Measurements from ENCODE around the gene TCOF1. TPM values are rescaled to one million over a fixed set of nuclear protein-coding genes. Genes with fewer than 3 reads are reported as not detected.

TCOF1 gene
- total RNA-seq, 4 donors from 2014 or later = 9.4 to 40.0 (median 20.1) TPM

DNA sequence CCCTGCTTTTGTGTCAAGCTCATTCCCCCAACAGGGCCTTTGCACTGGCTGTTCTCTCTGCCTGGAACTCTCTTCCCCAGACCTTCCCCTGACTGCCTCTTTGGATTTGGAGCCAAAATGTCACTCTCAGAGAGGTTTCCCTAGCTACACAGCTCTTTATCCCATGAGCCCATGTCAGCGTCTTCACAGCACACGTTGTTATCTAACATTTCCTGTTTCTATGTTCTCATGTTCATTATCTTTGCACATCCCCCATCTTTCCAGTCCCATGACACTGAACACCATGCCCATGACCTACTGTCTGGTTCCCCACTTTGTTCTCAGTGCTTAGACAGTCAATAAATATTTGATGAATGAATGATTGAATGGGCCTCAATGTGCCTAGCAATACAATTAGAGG is 28.5 kb upstream of the TCOF1 start:
- no peak overlapping the region for H3K4me3 ChIP-seq
- H3K36me3 ChIP-seq = no peaks in the 10 kb centered on the region
- TF ChIP-seq, protein P1, sequence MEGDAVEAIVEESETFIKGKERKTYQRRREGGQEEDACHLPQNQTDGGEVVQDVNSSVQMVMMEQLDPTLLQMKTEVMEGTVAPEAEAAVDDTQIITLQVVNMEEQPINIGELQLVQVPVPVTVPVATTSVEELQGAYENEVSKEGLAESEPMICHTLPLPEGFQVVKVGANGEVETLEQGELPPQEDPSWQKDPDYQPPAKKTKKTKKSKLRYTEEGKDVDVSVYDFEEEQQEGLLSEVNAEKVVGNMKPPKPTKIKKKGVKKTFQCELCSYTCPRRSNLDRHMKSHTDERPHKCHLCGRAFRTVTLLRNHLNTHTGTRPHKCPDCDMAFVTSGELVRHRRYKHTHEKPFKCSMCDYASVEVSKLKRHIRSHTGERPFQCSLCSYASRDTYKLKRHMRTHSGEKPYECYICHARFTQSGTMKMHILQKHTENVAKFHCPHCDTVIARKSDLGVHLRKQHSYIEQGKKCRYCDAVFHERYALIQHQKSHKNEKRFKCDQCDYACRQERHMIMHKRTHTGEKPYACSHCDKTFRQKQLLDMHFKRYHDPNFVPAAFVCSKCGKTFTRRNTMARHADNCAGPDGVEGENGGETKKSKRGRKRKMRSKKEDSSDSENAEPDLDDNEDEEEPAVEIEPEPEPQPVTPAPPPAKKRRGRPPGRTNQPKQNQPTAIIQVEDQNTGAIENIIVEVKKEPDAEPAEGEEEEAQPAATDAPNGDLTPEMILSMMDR (IDR thresholded peaks at IDR 0.05) = no peak
- TF ChIP-seq POLR2A (IDR thresholded peaks at IDR 0.05) = no peak
- DNase-seq = no peak
- no peaks in the 10 kb centered on the region for H3K9me3 ChIP-seq
- no peak overlapping the region for H3K27ac ChIP-seq
- no peaks in the 10 kb centered on the region for H3K4me1 ChIP-seq
- intact Hi-C loops (cut with DNase I; ENCODE audit: low total_unique reads) = no loop called here
- no peaks in the 10 kb centered on the region for H3K27me3 ChIP-seq

DNA sequence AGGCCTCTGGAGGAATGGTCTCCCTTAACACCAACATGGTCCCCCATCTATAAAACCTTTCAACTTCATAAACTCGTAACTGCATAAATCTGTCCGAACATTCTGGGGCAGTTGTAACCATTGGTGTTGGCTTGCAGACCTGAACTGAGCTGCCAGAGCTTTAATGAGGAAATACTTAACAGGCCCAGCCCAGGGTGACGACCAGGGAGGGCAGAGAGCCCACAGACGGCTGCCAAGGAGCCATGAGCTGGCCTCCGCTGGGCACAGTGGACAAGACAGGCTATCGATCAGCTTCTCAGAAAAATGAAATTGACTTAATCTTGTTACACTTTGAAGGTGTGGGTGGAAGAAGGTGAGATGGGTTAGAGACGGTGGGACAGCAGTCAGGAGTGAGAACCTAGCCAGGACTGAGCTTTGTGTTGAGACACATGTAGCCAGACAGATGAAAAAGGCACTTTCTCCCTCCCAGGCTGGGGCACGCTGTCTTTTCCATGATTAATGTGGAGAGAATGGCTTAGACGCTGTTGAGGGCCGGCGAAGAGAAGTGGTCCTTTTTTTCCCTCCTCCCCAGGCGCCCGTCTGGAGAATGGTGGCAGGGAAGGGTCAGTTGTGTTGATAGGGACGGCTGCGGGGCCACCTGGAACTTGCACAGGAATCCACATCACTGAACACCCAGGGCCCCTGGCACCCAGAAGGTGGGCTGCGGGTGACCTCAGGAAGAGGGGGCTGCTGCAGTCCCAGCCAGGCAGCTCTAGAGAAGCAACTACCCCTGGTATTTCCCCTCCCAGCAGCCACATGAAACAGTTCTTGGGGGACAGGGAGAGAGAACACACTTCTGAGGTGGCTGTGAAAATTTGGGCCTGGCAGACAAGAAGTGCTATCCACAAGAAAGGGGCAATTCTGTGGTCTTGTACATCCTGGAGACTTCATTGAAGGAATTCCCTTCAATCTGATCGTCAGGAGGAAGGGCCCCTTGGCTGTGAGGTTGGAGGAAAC is 27.3 kb upstream of the TCOF1 start:
- Histone ChIP-seq H3K27ac (no peak overlapping the region), H3K9me3 (no peaks in the 10 kb centered on the region), H3K36me3 (no peaks in the 10 kb centered on the region), H3K27me3 (no peaks in the 10 kb centered on the region), H3K4me1 (no peaks in the 10 kb centered on the region), H3K4me3 (no peak overlapping the region)
- no peak for TF ChIP-seq POLR2A (IDR thresholded peaks at IDR 0.05)
- TF ChIP-seq, protein P1 (IDR thresholded peaks at IDR 0.05) = no peak
- intact Hi-C loops (cut with DNase I; ENCODE audit: low total_unique reads) = no loop called here
- no peak for DNase-seq

DNA sequence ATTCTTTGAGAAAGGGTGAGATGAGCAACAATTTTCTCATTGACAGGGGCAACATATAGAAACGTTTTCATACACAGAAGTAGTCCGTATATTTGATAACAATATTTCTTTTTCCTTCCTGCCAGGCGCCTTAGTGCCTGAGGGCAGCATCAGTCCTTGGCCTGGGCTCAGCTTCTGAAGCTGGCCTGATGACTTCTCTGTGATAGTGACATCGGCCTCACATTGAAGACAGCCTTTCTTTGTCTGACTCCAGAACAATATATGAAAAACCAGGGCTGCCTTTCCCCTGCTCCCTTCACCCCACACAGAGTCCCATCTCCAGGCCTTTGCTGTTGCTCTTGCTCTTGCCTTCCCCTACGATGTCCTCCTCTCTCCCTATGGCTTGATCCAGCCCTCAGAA is 24.1 kb upstream of the TCOF1 start:
- H3K36me3 ChIP-seq = no peaks in the 10 kb centered on the region
- H3K27ac ChIP-seq = no peak overlapping the region
- H3K4me3 ChIP-seq = no peak overlapping the region
- intact Hi-C loops (cut with DNase I; ENCODE audit: low total_unique reads) = no loop called here
- TF ChIP-seq, protein P1 (IDR thresholded peaks at IDR 0.05) = no peak
- no peak for TF ChIP-seq POLR2A (IDR thresholded peaks at IDR 0.05)
- no peaks in the 10 kb centered on the region for H3K4me1 ChIP-seq
- no peaks in the 10 kb centered on the region for H3K27me3 ChIP-seq
- no peaks in the 10 kb centered on the region for H3K9me3 ChIP-seq
- DNase-seq = no peak

DNA sequence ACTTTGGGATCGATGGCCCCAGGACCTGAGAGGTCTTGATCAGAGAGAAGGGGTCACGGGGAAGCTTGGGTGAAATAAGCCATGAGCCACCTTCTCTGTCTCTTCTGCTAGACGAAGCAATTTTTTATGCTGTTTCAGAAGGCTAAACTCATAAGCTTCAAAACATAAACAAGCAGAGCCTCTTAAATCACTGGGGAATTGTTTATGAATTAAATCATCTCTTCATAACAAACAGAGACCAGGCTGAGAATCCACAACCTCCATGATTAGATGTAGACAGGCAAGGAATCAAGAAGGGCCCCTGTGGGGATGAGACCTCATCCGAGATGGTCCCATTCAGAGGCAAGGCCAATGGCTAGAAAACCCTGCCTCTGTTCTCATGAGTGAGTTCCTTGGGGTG is 21.7 kb upstream of the TCOF1 start:
- Histone ChIP-seq H3K4me1 (no peaks in the 10 kb centered on the region), H3K36me3 (no peaks in the 10 kb centered on the region), H3K27me3 (no peaks in the 10 kb centered on the region), H3K9me3 (no peaks in the 10 kb centered on the region), H3K27ac (no peak overlapping the region), H3K4me3 (no peak overlapping the region)
- TF ChIP-seq POLR2A (IDR thresholded peaks at IDR 0.05) = no peak
- TF ChIP-seq, protein P1 (IDR thresholded peaks at IDR 0.05) = no peak
- DNase-seq = no peak
- intact Hi-C loops (cut with DNase I; ENCODE audit: low total_unique reads) = no loop called here

DNA sequence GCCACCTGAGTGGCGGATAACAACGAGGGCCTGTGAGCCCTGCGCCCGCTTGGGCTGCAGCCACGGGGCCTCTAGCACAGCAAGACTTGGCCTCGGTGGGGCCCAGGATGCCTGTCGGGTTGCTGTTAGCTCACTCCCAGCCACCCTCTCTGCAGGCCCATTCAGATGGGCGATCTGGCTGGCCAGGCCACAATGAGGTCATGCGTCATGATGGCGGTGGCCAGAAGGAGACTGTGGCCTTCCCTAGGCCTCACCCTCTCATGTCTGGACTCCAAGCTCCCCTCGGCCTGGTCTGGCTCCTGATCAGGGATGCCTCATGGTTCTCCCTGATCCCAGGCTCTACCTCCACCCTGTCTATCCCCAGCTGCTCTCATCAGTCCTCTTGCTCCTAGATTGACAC is 19.0 kb upstream of the TCOF1 start:
- no peaks in the 10 kb centered on the region for H3K36me3 ChIP-seq
- no peak for DNase-seq
- H3K9me3 ChIP-seq = no peaks in the 10 kb centered on the region
- no peak overlapping the region for H3K4me3 ChIP-seq
- intact Hi-C loops (cut with DNase I; ENCODE audit: low total_unique reads) = no loop called here
- no peak overlapping the region for H3K27ac ChIP-seq
- H3K27me3 ChIP-seq = no peaks in the 10 kb centered on the region
- no peaks in the 10 kb centered on the region for H3K4me1 ChIP-seq
- TF ChIP-seq, protein P1 (IDR thresholded peaks at IDR 0.05) = no peak
- TF ChIP-seq POLR2A (IDR thresholded peaks at IDR 0.05) = no peak
